Parathyroid adenoma (tissue), 2 donors: Measurements from ENCODE around the gene SPDYE6.
"Not testable (repeated sequence)": the region's sequence is repeated elsewhere in the genome, so short reads cannot be mapped to it uniquely, and the experiment has no call there.

Experiments used
- H2AFZ ChIP-seq: fragments of 300-600 bp; sonication (generic); one replicate; pipeline ENCODE4 v1.7.0; 2017; ENCODE audit warnings: antibody characterized with exemption, mild to moderate bottlenecking
- H3K27ac ChIP-seq: fragments of 300-600 bp; sonication (generic); one replicate; pipeline ENCODE4 v1.7.0; 2017
- H3K27me3 ChIP-seq: fragments of 300-600 bp; sonication (generic); one replicate; pipeline ENCODE4 v1.7.0; 2017; ENCODE audit warnings: low read length; ENCODE audit not compliant: control insufficient read depth, insufficient read depth
- H3K36me3 ChIP-seq: fragments of 300-600 bp; sonication (generic); one replicate; pipeline ENCODE4 v1.7.0; 2017; ENCODE audit warnings: low read length; ENCODE audit not compliant: control insufficient read depth, insufficient read depth
- H3K4me1 ChIP-seq: fragments of 300-600 bp; sonication (generic); one replicate; pipeline ENCODE4 v1.7.0; 2017; ENCODE audit warnings: control low read depth
- H3K4me2 ChIP-seq: fragments of 300-600 bp; sonication (generic); one replicate; pipeline ENCODE4 v1.7.0; 2017; ENCODE audit warnings: low read length
- H3K4me3 ChIP-seq: fragments of 300-600 bp; sonication (generic); one replicate; pipeline ENCODE4 v1.7.0; 2017; ENCODE audit warnings: low read depth, low read length
- H3K79me2 ChIP-seq: fragments of 300-600 bp; sonication (generic); one replicate; pipeline ENCODE4 v1.7.0; 2017; ENCODE audit warnings: control low read depth
- H3K9ac ChIP-seq: fragments of 300-600 bp; sonication (generic); one replicate; pipeline ENCODE4 v1.7.0; 2017; ENCODE audit warnings: mild to moderate bottlenecking
- H3K9me3 ChIP-seq: fragments of 300-600 bp; sonication (generic); one replicate; pipeline ENCODE4 v1.7.0; 2017; ENCODE audit warnings: low read length; ENCODE audit not compliant: control insufficient read depth
- CTCF ChIP-seq: fragments of 300-600 bp; sonication (generic); IDR thresholded peaks from one replicate; pipeline ENCODE4 v1.7.0; 2017; ENCODE audit warnings: antibody characterized with exemption, mild to moderate bottlenecking
- donor health status: primary hyperparathyroidism.

The SPDYE6 gene

GRCh38 chr7:102356344-102356743 is at the start of gene SPDYE6:
TSS of gene SPDYE6 (minus strand) at chr7:102356444. CDS start at chr7:102356023, 421 bp downstream.
- H3K4me3 ChIP-seq, H3K27me3 ChIP-seq, H3K4me1 ChIP-seq, H3K27ac ChIP-seq, H3K9ac ChIP-seq, H2AFZ ChIP-seq, H3K79me2 ChIP-seq, H3K9me3 ChIP-seq, H3K36me3 ChIP-seq, H3K4me2 ChIP-seq: not testable (repeated sequence)

- H3K27ac ChIP-seq, H2AFZ ChIP-seq, H3K9me3 ChIP-seq, H3K4me3 ChIP-seq, H3K4me2 ChIP-seq, H3K9ac ChIP-seq, H3K27me3 ChIP-seq, H3K4me1 ChIP-seq, H3K36me3 ChIP-seq: not testable (repeated sequence)
- H3K79me2 ChIP-seq: peaks cover 19% of the 10 kb centered on the region
These were observed 48.6 kb upstream of the SPDYE6 start for GRCh38 chr7:102404862-102405188.

GRCh38 chr7:102404005-102404861 is 48.0 kb upstream of the SPDYE6 start:
- Histone ChIP-seq H3K79me2 (peaks cover 25% of the 10 kb centered on the region), H3K27me3 (no peaks in the 10 kb centered on the region), H3K4me3 (no peak overlapping the region), H3K4me2 (no peak overlapping the region), H3K9me3 (no peaks in the 10 kb centered on the region), H3K9ac (no peak overlapping the region), H3K4me1 (no peaks in the 10 kb centered on the region), H3K36me3 (no peaks in the 10 kb centered on the region), H3K27ac (no peak overlapping the region), H2AFZ (no peak overlapping the region)
- peak; percentile 69 for TF ChIP-seq CTCF

- H3K4me2 ChIP-seq: no peak overlapping the region
- H3K4me1 ChIP-seq: no peaks in the 10 kb centered on the region
- H2AFZ ChIP-seq: no peak overlapping the region
- H3K4me3 ChIP-seq: no peak overlapping the region
- TF ChIP-seq CTCF: no peak
- no peaks in the 10 kb centered on the region for H3K9me3 ChIP-seq
- no peaks in the 10 kb centered on the region for H3K36me3 ChIP-seq
- H3K79me2 ChIP-seq: peaks cover 29% of the 10 kb centered on the region
- H3K9ac ChIP-seq: no peak overlapping the region
- H3K27ac ChIP-seq: no peak overlapping the region
- H3K27me3 ChIP-seq: no peaks in the 10 kb centered on the region
These were observed 47.3 kb upstream of the SPDYE6 start for GRCh38 chr7:102403563-102403962.

GRCh38 chr7:102400360-102400759 is 44.1 kb upstream of the SPDYE6 start:
- no peaks in the 10 kb centered on the region for H3K9me3 ChIP-seq
- H3K27ac ChIP-seq: no peak overlapping the region
- no peak overlapping the region for H3K4me3 ChIP-seq
- H2AFZ ChIP-seq: no peak overlapping the region
- H3K9ac ChIP-seq: no peak overlapping the region
- no peak for TF ChIP-seq CTCF
- no peak overlapping the region for H3K4me2 ChIP-seq
- H3K27me3 ChIP-seq: no peaks in the 10 kb centered on the region
- H3K4me1 ChIP-seq: peaks cover 12% of the 10 kb centered on the region
- no peaks in the 10 kb centered on the region for H3K36me3 ChIP-seq
- peaks cover 26% of the 10 kb centered on the region for H3K79me2 ChIP-seq

GRCh38 chr7:102398543-102398942 is 42.3 kb upstream of the SPDYE6 start:
- no peaks in the 10 kb centered on the region for H3K36me3 ChIP-seq

More at GRCh38 chr7:102398543-102398942, 42.3 kb upstream of the SPDYE6 start:
- no peaks in the 10 kb centered on the region for H3K9me3 ChIP-seq
- H3K27ac ChIP-seq: no peak overlapping the region
- no peak overlapping the region for H3K4me3 ChIP-seq
- H3K9ac ChIP-seq: no peak overlapping the region
- no peak for TF ChIP-seq CTCF
- H3K4me2 ChIP-seq: no peak overlapping the region
- H3K79me2 ChIP-seq: peaks cover 23% of the 10 kb centered on the region
- H2AFZ ChIP-seq: no peak overlapping the region
- H3K4me1 ChIP-seq: peaks cover 12% of the 10 kb centered on the region
- H3K27me3 ChIP-seq: no peaks in the 10 kb centered on the region
